BLaER1 treated with 17β-estradiol and CSF1 and Interleukin-3, amounts not matched to agents 10 nM and 100 nM (cell line): Measurements from ENCODE around the gene TBC1D12.

Source experiments
- H3K27ac ChIP-seq, 11 experiments: shearing (Covaris generic); formaldehyde crosslinking; 2 replicates each; pipeline ENCODE4 v1.8.1; 2022
- H3K27me3 ChIP-seq, 11 experiments: shearing (Covaris generic); formaldehyde crosslinking; 2 replicates each; pipeline ENCODE4 v1.8.1; 2022
- H3K36me3 ChIP-seq, 11 experiments: shearing (Covaris generic); formaldehyde crosslinking; 2 replicates each; pipeline ENCODE4 v1.8.1; 2022
- H3K4me1 ChIP-seq, 10 experiments: shearing (Covaris generic); formaldehyde crosslinking; 2 replicates each; pipeline ENCODE4 v1.8.1; 2022
- H3K4me2 ChIP-seq, 11 experiments: shearing (Covaris generic); formaldehyde crosslinking; 2 replicates each; pipeline ENCODE4 v1.8.1; 2022
- H3K4me3 ChIP-seq, 10 experiments: shearing (Covaris generic); formaldehyde crosslinking; 2 replicates each; pipeline ENCODE4 v1.8.1; 2022
- H3K9ac ChIP-seq, 11 experiments: shearing (Covaris generic); formaldehyde crosslinking; 2 replicates each; pipeline ENCODE4 v1.8.1; 2022
- H3K9me3 ChIP-seq, 11 experiments: shearing (Covaris generic); formaldehyde crosslinking; replicated peaks in 1 of 11; 2 replicates each; pipeline ENCODE4 v1.8.1; 2022
- H4K20me1 ChIP-seq, 11 experiments: shearing (Covaris generic); formaldehyde crosslinking; 2 replicates each; pipeline ENCODE4 v1.8.1; 2022
- Cebpa-rat ChIP-seq, 11 experiments: shearing (Covaris generic); IDR thresholded peaks; 2 replicates each; pipeline ENCODE4 v1.8.1; 2022

The TBC1D12 gene

DNA sequence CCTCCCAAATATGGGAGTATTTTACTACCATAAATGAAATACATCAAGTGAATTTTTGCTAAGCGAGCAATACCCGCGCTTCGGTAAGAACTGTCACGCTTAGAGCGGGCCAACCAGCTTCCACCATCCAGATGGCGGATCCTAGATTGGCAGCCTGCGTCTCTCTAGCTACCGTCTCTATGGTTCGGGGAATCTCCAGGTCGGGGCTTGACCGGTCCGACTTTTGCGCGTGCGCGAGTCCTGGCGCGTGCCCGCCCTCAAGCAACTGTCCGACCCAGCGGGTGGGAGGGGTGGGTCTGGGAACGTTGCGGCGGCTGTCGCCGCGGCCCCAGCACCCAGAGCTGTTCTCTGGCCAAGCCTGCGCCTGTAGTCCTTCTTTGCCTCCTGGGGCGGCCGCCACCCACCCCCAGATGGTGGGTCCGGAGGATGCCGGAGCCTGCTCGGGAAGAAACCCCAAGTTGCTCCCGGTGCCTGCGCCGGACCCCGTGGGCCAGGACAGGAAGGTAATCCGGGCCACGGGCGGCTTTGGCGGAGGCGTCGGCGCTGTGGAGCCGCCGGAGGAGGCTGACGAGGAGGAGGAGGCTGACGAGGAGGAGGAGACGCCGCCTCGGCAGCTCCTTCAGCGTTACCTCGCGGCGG, at the start of gene TBC1D12:
TBC1D12 (plus strand) TSS at position 338 of the 639 bp plus-strand sequence; CDS start at position 411, 73 bp downstream.
- no peak for TF ChIP-seq Cebpa-rat (IDR thresholded peaks at IDR 0.05)
- no peaks in the 10 kb centered on the region for H3K36me3 ChIP-seq
- peak within 1 kb of the TSS; percentile 55 to 89 (median 71) for H3K27ac ChIP-seq
- peak within 1 kb of the TSS; percentile 52 to 88 (median 74) for H3K4me2 ChIP-seq
- peaks cover 0 to 3% (median 0%) of the 10 kb centered on the region in 11 experiments; a peak in 3 of 22 replicates for H4K20me1 ChIP-seq
- peaks cover 16 to 26% (median 22%) of the 10 kb centered on the region in 11 experiments for H3K9me3 ChIP-seq
- peaks cover 28 to 49% (median 42%) of the 10 kb centered on the region in 11 experiments for H3K27me3 ChIP-seq
- peaks cover 7 to 26% (median 9%) of the 10 kb centered on the region in 10 experiments; a peak in 18 of 20 replicates for H3K4me1 ChIP-seq
- H3K9ac ChIP-seq = peak within 1 kb of the TSS; percentile 71 to 93 (median 82)
- H3K4me3 ChIP-seq = peak within 1 kb of the TSS; percentile 72 to 86 (median 77)

GRCh38 chr10:94353336-94353735, 49.0 kb upstream of the TBC1D12 start:
- Histone ChIP-seq H3K9ac (no peak overlapping the region), H4K20me1 (peaks cover 0 to 8% (median 3%) of the 10 kb centered on the region in 11 experiments; a peak in 6 of 22 replicates), H3K27me3 (no peaks in the 10 kb centered on the region), H3K4me1 (peaks cover 0 to 10% (median 6%) of the 10 kb centered on the region in 10 experiments; a peak in 11 of 20 replicates), H3K4me2 (no peak overlapping the region), H3K36me3 (peaks cover 72 to 100% (median 93%) of the 10 kb centered on the region in 11 experiments), H3K27ac (no peak overlapping the region), H3K9me3 (peaks cover 0 to 7% (median 0%) of the 10 kb centered on the region in 11 experiments; a peak in 2 of 22 replicates), H3K4me3 (no peak overlapping the region)
- TF ChIP-seq Cebpa-rat (IDR thresholded peaks at IDR 0.05) = no peak

GRCh38 chr10:94355841-94356240, 46.5 kb upstream of the TBC1D12 start:
- no peak overlapping the region for H3K4me3 ChIP-seq
- peaks cover 0 to 24% (median 6%) of the 10 kb centered on the region in 11 experiments; a peak in 6 of 22 replicates for H4K20me1 ChIP-seq
- peaks cover 62 to 100% (median 93%) of the 10 kb centered on the region in 11 experiments for H3K36me3 ChIP-seq
- H3K4me2 ChIP-seq = no peak overlapping the region
- H3K4me1 ChIP-seq = peaks cover 0 to 14% (median 2%) of the 10 kb centered on the region in 10 experiments; a peak in 11 of 20 replicates
- no peak overlapping the region for H3K9ac ChIP-seq
- no peak overlapping the region for H3K27ac ChIP-seq
- TF ChIP-seq Cebpa-rat (IDR thresholded peaks at IDR 0.05) = no peak
- no peaks in the 10 kb centered on the region for H3K27me3 ChIP-seq
- H3K9me3 ChIP-seq = no peaks in the 10 kb centered on the region

DNA sequence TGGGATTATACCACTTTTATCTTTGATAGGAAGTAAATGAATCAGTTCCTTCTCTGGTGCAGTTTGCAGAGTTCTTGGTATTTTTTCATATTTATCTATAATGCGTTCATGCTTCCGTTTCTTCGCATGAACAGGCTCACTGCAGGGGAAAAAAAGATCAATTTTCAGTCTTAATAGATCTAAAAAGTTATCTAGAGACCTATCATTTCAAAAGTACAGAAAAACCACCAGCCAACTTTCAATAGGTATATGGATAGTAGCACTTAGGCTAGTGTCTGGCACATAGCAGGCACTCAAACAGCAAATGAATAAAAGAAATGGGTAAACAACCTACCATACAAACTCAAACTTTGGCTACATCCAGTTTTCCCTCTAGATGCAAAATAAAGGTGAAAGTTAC, 45.1 kb upstream of the TBC1D12 start:
- H3K4me3 ChIP-seq = no peak overlapping the region
- no peaks in the 10 kb centered on the region for H3K27me3 ChIP-seq
- peaks cover 9 to 27% (median 15%) of the 10 kb centered on the region in 10 experiments; a peak in 19 of 20 replicates for H3K4me1 ChIP-seq
- H3K36me3 ChIP-seq = peaks cover 49 to 93% (median 83%) of the 10 kb centered on the region in 11 experiments
- peaks cover 0 to 20% (median 6%) of the 10 kb centered on the region in 11 experiments; a peak in 6 of 22 replicates for H4K20me1 ChIP-seq
- no peak overlapping the region for H3K9ac ChIP-seq
- H3K27ac ChIP-seq = no peak overlapping the region
- H3K9me3 ChIP-seq = peaks cover 0 to 2% (median 0%) of the 10 kb centered on the region in 11 experiments; a peak in 2 of 22 replicates
- no peak for TF ChIP-seq Cebpa-rat (IDR thresholded peaks at IDR 0.05)
- no peak overlapping the region for H3K4me2 ChIP-seq

DNA sequence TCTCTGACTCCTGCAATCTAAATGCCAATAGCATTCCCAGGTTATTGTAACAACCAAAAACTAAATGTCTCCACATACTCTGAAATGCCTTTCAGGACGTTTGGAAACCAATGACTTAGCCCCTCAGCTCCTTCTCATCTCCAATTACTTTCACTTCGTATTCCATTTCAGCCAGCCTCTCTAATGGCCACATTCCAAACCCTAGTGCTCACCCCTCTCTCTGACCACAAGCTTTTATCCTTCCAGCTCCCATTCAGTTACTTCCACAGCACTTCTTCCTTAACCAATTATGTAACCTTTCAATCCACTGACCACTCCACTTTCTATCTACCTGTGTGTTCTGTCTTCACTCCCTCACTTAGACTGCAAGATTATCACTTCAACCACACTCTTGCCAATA, 43.9 kb upstream of the TBC1D12 start:
- Histone ChIP-seq H3K9me3 (peaks cover 0 to 14% (median 8%) of the 10 kb centered on the region in 11 experiments; a peak in 15 of 22 replicates), H3K4me1 (peaks cover 9 to 28% (median 15%) of the 10 kb centered on the region in 10 experiments; a peak in 19 of 20 replicates), H3K9ac (no peak overlapping the region), H3K27ac (no peak overlapping the region), H4K20me1 (peaks cover 0 to 20% (median 6%) of the 10 kb centered on the region in 11 experiments; a peak in 6 of 22 replicates), H3K27me3 (no peaks in the 10 kb centered on the region; a peak in 1 of 22 replicates), H3K4me2 (no peak overlapping the region), H3K4me3 (no peak overlapping the region), H3K36me3 (peaks cover 36 to 80% (median 70%) of the 10 kb centered on the region in 11 experiments)
- TF ChIP-seq Cebpa-rat (IDR thresholded peaks at IDR 0.05) = no peak

DNA sequence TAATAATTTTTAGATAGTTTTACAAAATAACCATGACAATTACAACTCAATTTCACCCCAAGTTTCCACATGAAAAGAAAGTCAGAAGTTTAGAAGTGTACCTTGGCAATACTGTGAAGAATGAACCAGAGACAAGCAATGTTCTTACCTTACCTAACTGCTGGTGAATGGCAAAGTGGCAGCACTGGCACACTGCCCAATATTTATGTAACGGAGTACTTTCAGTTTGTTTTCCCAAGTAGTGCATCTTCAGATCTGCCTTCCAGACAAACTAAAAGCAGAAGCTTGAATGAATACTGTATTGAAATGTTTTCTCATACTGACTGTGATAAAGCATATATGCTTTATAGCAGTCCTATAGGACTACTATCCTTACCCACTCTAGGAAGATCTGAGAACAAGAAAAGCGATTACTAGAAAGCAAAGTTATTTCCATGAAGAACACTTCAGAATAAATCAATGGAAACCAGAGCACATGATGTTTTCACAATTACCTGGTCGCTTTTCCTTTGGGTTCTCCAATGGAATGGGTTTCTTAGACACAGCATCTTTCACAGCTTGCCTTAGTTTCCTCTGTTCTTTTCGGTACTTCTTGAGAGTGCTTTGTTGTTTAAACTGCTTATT, 41.1 kb upstream of the TBC1D12 start:
- Histone ChIP-seq H3K27me3 (no peaks in the 10 kb centered on the region; a peak in 1 of 22 replicates), H3K4me3 (peak overlapping the region; percentile 65 to 80 (median 72); a peak in 17 of 20 replicates), H3K4me1 (peaks cover 9 to 28% (median 15%) of the 10 kb centered on the region in 10 experiments; a peak in 19 of 20 replicates), H3K4me2 (peak overlapping the region; percentile 62 to 85 (median 79)), H3K36me3 (peaks cover 14 to 52% (median 47%) of the 10 kb centered on the region in 11 experiments; a peak in 21 of 22 replicates), H3K9me3 (peaks cover 0 to 23% (median 11%) of the 10 kb centered on the region in 11 experiments; a peak in 15 of 22 replicates), H3K27ac (no peak overlapping the region), H3K9ac (peak overlapping the region in 3 of 11 experiments; percentile 76 to 84 (median 83); a peak in 3 of 22 replicates), H4K20me1 (peaks cover 0 to 20% (median 6%) of the 10 kb centered on the region in 11 experiments; a peak in 6 of 22 replicates)
- TF ChIP-seq Cebpa-rat (IDR thresholded peaks at IDR 0.05) = no peak

DNA sequence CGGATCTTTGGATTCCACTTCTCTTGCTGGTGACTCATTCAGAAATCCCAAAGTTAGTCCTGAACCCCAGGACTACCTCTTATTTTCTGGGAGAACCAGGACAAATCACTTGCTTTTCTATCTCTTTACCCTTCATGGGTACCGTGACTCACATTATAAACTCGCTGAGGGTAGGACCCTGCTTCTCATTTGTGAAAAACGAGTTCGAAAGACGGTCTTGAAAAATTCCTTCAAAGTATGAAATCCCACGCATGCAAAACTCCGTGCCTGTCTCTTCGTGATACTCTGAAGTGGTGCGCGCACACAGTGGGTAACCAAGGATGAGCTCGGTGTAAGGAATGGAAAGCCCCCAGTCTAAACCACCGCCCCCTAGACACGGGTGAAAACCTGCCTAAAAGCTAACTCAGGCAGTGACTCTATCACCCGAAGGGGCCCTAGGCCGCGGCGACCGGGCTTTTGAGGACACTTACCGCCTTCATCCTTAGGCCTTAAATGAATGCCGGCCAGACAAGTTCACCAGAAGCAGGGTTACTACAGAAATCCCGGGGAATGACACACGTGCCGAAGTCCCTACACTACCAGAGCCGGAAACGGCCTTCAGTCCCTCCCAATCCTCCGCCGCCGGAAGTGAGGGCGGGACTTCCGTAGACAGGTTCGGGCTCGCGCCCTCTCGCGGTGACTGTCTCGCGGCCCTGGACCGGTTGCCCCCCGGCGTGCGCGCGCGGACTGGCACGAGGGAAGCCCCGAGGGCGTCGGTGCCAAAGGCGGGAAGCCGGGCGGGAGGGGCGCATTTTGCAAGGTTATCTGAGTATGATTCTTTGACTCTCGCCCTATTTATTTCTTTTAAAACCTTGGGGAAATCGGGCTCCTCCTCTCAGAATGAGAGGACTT, 39.7 kb upstream of the TBC1D12 start, which contains the start of gene NOC3L:
NOC3L (minus strand) TSS at position 580 of the 891 bp plus-strand sequence; CDS start at position 479, 101 bp downstream.
- Histone ChIP-seq H3K4me1 (peaks cover 9 to 28% (median 15%) of the 10 kb centered on the region in 10 experiments; a peak in 19 of 20 replicates), H3K27me3 (no peaks in the 10 kb centered on the region; a peak in 1 of 22 replicates), H3K9me3 (peaks cover 0 to 23% (median 11%) of the 10 kb centered on the region in 11 experiments; a peak in 15 of 22 replicates), H3K27ac (peak within 1 kb of the TSS; percentile 38 to 78 (median 74); a peak in 21 of 22 replicates), H3K9ac (peak within 1 kb of the TSS; percentile 71 to 84 (median 78)), H3K4me3 (peak within 1 kb of the TSS; percentile 65 to 80 (median 72)), H3K4me2 (peak within 1 kb of the TSS; percentile 62 to 85 (median 79)), H4K20me1 (peaks cover 0 to 20% (median 4%) of the 10 kb centered on the region in 11 experiments; a peak in 6 of 22 replicates), H3K36me3 (peaks cover under 1 to 39% (median 35%) of the 10 kb centered on the region in 11 experiments; a peak in 21 of 22 replicates)
- no peak for TF ChIP-seq Cebpa-rat (IDR thresholded peaks at IDR 0.05)
